HG02610 (cell line): ENCODE data around the gene CDC25B.
"Not testable (repeated sequence)": the region's sequence is repeated elsewhere in the genome, so short reads cannot be mapped to it uniquely, and the experiment has no call there.

Experiments used
- ATAC-seq: cut with Tn5 transposase; IDR thresholded peaks from one replicate; pipeline ENCODE4 v1.9.1; 2021; ENCODE audit warnings: mild to moderate bottlenecking, moderate library complexity; ENCODE audit not compliant: unreplicated experiment

CDC25B gene

DNA sequence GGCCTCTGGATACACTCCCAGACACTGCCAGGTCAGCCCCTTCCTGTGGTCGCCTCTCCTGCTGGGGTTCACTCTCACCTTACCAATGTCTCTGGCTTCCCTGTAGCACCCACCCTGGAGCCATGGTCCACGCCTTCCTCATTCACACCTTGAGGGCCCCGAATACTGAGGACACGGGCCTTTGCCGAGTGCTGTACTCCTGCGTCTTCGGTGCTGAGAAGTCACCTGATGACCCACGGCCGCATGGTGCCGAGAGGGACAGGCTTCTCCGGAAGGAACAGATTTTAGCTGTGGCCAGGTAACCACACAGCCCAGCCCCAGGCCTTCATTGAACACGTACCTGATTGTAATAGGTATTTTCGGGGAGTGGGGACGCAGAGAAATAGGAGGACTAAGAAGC lies 25.9 kb downstream of the CDC25B start:
- no peak for ATAC-seq

DNA sequence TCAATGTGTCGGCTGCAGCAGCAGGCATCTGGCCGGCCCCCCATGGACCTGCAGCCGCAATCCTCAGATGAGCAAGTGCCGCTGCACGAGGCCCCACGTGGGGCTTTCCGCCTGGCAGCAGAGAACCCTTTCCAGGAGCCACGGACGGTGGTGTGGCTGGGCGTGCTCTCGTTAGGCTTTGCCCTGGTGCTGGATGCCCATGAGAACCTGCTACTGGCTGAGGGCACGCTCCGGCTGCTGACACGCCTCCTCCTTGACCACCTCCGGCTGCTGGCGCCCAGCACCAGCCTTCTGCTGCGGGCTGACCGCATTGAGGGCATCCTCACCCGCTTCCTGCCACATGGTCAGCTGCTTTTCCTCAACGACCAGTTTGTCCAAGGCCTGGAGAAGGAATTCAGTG lies 27.8 kb downstream of the CDC25B start:
- ATAC-seq, result no peak

DNA sequence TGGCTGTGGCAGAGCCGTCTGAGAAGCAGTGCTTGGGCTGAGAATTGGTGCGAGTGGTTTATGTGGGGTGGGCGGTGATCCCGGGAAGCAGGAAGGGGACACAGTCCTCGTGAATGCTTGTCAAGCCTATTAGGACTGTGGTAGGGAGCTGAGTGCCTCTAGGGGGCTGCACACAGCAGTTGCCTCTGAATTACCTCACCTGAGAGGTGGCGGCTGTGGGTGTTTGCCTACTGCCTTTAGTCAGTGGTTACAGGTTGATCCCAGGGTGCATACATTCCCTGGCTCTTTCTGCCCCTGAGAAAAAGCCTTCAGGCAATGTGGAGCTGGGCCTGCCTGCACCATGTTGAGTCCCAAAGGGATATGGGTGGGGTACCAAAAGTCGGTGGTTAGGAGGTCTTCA lies 29.4 kb downstream of the CDC25B start:
- no peak for ATAC-seq

DNA sequence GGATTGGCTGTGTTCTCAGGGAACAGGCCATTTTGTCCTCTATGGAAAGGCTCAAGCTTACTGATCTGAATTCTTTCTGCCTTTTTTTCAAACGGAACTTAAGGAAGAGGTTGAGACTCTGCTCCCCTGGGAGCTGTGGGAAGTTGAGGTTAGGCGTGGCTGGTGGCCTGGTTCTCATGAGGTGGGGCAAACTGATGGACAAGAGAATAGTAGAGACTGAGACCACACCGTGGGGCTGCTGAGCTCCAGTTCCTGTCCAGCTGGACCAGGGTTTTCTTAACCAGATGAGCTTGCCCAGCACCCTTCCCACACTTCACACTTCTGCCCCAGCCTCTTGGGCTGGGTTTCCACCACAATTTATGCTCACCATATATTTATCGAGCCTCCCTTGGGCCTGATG lies 30.3 kb downstream of the CDC25B start:
- no peak for ATAC-seq

DNA sequence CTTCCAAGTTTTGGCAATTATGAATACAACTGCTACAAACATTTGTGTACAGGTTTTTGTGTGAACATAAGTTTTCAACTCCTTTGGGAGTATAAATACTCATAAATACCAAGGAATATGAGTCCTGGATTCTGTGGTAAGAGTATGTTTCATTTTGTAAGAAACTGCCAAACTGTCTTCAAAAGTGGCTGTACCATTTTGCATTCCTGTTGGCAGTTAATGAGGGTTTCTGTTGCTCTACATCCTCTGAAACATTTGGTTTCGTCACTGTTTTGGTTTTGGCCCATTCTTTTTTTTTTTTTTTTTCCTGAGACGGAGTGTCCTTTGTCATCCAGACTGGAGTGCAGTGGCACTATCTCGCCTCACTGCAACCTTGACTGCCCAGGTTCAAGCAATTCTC lies 32.7 kb downstream of the CDC25B start:
- ATAC-seq, result no peak

DNA sequence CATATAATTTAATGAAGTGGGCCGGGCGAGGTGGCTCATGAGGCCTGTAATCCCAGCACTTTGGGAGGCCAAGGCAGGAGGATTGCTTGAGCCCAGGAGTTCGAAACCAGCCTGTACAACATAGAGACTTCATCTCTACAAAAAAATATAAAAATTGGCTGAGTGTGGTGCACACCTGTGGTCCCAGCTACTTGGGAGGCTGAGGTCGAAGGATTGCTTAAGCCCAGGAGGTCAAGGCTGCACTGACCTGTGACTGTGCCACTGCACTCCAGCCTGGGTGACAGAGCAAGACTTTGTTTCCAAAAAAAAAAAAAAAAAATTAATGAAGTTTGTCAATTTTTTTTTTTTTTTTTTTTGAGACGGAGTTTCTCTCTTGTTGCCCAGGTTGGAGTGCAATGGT lies 33.8 kb downstream of the CDC25B start:
- ATAC-seq, result not testable (repeated sequence)

DNA sequence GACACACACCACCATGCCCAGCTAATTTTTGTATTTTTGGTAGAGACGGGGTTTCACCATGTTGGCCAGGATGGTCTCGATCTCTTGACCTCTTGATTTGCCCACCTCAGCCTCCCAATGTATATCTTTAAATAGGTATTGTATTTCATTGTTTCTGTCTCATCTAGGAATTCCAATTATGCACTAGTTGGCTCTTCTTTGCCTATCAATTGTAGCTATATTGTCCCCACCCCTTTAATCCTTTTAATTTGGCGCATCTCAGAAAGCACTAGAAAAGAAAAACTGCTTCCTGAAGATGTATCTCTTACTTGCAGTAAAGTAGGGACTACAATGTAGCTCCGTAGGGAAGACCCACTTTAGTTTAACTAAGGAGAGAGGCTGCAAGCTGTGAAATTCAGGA lies 40.0 kb downstream of the CDC25B start:
- ATAC-seq, result no peak

DNA sequence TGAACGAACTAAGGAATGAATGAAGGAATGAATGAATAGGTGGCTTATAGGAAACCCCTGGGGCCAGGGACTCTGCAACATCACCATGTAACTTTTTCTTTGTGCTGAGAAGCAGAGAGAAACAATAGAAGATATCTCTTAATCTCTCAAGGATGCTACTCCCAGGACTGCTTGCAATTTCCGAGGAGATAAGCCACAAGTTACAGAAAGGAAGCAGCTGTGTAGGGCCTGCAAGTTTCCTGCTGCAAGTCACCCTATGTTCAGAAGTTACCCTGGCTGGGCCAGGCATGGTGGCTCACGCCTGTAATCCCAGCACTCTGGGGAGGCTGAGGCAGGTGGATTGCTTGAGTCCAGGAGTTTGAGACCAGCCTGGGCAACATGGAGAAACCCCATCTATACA lies 43.2 kb downstream of the CDC25B start:
- no peak for ATAC-seq

DNA sequence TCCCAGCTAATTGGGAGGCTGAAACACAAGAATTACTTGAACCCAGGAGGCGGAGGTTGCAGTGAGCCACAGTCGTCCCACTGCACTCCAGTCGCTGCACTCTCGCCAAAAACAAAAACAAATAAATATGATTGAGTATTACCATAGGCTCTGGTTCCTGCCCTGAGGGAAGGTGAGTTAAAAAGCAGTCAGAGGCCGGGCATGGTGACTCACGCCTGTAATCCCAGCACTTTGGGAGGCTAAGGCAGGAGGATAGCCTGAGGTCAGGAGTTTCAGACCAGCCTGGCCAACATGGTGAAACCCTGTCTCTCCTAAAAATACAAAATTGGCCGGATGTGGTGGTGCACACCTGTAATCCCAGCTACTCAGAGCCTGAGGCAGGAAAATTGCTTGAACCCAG lies 44.1 kb downstream of the CDC25B start:
- not testable (repeated sequence) for ATAC-seq

DNA sequence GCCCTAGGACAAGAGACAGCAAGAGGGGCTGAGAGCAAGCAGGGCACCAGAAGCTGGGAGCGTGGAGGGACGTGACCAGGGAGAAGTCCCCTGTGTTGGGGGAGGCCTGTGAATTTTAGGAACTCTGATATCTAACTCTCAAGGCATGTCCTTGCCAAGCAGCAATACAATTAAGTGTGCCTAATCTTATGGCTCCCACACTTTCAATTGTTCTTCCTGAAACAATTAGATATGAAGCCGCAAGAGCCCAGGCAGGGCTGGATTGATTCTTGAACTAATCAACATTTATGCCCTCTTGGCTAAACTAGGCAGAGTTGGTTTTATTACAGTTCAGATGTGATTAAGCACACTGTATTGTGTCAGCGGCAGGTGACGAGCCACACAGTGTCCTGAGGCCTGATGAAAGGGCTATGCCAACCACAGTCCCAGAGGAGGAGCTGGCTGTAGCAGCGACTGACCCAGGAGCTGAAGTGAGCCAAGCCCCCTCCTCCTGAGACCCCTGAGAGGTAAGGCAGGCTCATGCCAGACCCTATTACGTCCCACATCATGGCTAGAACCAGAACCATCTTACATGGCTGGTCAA lies 46.3 kb downstream of the CDC25B start:
- ATAC-seq, result no peak

DNA sequence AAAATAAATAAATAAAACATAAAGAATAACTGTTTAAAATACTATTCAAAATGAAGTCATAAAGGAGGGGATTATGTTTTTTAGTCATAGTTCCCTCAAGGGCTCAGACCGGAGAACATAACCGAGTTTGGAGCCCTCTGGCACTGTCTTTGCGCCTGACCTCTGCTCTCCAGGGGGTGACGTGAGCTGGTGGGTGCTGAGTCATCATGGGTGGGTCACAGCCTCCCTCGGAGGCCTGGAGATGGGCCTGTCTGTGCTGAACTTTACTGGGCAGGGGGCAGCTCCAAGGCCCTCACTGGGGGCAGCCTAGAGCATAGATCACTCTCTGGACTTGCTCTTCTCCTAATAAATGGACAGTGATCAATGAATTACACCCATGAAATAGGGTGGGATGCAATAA lies 47.4 kb downstream of the CDC25B start:
- no peak for ATAC-seq

DNA sequence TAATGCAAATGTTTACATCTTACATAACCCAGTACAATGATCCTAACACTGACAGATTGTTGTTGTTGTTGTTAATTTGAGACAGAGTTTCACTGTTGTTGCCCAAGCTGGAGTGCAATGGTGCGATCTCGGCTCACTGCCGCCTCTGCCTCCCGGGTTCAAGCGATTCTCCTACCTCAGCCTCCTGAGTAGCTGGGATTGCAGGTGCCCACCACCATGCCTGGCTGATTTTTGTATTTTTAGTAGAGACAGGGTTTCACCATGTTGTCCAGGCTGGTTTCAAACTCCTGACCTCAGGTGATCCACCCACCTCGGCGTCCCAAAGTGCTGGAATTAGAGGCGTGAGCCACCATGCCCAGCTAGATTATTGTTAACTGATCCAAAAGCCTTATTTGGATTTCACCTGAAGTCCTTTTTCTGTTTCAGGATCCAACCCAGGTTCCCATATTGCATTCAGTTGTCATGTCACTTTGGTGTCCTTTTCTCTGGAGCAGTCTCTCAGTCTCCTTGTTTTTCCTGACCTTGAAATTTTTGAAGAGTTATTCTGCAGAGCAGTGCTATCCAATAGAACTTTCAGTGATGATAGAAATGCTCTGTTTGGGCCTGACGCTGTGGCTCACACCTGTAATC lies 48.0 kb downstream of the CDC25B start:
- not testable (repeated sequence) for ATAC-seq

DNA sequence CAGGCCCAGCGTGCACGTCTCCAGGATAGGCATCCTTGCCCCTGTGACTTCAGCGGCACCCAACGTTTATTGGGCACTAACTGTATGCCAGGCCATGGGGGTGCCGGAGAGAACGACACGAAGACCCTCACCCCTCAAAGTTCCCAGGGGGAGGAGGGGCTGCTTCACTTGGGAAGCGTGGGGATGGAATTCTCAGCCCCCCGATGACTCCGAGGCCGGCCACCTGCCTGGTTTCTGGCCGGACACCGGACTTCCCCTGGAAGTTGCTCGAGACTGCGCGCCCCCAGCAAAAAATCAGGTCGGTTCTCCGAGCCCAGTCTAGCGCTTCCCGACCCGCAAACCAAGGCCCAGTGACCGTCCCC lies 50.2 kb downstream of the CDC25B start:
- no peak for ATAC-seq

DNA sequence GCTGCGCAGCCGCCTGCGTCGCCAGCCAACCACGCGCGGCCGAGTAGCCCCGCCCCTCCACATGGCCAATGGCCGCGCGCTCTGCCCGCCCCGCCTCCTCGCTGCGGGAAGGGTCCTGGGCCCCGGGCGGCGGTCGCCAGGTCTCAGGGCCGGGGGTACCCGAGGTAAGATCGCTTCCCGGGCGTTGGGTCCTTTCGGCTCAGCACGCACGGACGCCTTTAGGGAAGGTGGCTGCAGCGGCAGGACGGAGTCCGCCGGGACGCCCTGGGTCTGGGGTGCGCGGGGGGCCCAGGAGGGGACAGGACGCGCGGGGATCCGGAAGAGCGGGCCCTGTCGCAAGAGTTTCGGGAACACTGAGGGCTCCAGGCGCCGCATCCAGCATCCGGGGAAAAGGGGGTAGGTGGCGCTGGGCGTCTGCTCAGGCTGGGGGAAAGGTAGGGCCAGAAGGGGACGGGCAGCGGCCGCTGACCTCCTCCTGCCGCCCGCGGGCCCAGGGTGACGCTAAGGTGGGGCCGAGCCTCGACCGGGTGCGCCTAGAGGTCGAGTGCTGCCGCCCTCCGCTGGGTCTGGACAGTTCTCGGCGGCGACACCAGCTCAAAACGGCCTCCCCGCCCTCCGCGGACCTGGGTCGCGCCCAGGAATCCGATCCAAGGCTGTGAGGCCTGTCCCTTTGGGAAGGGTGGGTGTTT lies 50.8 kb downstream of the CDC25B start, which contains the start of gene MAVS:
Gene MAVS, plus strand, starts transcription at position 95 of the 689 bp plus-strand sequence. CDS start 7,791 bp downstream, outside the sequence.
- ATAC-seq, result peak; percentile 93

DNA sequence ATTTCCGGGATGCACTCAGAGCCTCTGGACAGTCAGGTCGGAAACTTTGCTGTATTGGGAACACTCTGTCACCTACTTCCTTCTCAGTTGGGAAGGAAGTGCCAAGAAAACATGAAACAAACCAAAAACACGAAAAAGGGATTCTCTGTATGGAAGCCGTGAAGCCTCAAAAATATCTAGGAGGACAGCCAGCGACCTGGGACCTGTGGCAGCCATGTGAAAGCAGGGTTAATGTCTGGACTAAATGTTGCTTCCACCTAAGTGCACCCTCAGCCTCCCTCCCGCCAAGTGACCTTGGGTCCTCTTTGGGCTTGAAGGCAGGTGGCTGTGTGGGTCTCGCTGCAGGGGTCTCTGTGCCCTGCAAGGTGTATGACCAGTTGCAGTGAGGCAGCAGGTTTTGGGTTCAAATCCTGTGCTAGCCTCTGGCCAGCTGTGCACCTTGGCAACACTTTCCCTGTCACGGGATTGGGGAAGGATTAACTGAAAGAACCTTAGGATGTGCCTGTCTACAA lies 51.4 kb downstream of the CDC25B start:
- ATAC-seq, result no peak

DNA sequence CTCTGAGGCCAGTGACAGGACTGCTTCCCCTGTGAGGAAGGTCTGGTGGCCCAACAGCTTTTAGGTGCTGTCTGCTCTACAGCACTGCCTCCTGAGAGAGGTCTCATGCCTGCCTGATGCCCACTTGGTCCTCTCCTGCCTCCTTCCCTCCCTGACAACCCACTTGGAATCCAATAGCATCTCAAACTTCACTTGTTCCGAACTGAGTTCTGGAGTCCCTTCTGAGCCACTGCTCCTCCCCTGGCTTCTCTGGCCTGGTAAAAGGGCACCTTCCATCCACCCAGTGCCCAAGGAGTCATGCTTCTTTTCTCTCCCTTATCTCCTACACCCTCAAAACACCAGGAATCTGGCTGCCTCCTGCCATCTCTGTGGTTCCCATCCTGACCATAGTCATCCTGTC lies 52.5 kb downstream of the CDC25B start:
- ATAC-seq, result no peak

DNA sequence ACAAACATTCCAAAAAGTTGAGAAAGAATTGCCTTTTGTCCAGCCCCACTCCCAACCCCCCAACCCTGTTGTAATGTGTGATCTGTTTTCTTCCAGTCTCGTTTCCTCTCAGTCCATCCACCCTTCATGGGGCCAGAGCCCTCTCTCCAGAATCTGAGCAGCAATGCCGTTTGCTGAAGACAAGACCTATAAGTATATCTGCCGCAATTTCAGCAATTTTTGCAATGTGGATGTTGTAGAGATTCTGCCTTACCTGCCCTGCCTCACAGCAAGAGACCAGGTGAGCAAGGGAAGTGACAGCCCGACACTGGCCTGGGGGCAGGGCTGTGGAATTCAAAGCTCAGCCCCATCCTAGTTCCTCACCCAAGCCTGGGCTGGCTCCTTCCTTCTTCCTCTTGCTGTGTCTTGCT lies 58.4 kb downstream of the CDC25B start:
- no peak for ATAC-seq
